Effector CD8-positive, alpha-beta T cell (primary cell): ENCODE results near the gene OAS1.

Experiments used
- DNase-seq: peaks from one replicate; lab custom pipeline; 2025; lab: John Stamatoyannopoulos, UW

The OAS1 gene

DNA sequence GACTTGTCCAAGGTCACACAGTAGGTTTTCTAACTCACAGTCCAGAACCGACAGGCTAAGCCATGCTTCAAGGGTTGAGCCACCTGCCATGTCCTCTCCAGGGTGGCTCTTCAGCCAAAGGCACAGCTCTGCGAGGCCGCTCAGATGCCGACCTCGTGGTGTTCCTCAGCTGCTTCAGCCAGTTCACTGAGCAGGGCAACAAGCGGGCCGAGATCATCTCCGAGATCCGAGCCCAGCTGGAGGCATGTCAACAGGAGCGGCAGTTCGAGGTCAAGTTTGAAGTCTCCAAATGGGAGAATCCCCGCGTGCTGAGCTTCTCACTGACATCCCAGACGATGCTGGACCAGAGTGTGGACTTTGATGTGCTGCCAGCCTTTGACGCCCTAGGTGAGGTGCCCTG lies 58.9 kb downstream of the OAS1 start:
- no peak for DNase-seq

GRCh38 chr12:112967306-112967705 lies 60.5 kb downstream of the OAS1 start:
- DNase-seq, result no peak

- no peak for DNase-seq
Observed at GRCh38 chr12:112967858-112968257, 61.1 kb downstream of the OAS1 start.
